Measurements from ENCODE around the gene UMOD. TPM values are rescaled to one million over a fixed set of nuclear protein-coding genes. Genes with fewer than 3 reads are reported as not detected.

Gene UMOD
- polyA plus RNA-seq, 1 donor: not detected

DNA sequence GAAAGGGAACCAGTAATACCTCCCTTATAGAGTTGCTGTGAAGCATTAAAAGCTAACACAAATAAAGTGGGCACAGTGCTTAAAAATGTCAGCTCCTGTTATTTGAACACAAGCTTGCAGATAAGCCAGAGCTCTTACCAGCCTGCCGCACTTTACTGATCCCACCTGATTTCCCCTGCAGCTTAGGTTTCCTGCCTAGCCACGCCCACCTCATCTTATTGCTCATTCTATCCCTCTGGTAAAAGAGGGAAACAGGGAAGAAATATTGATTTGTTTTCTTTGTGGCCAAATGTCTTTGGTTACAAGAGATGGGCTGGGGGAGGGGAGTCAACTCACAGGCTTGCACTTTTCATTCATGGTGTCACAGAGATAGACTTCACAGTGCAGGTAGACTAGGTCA is 15.6 kb downstream of the UMOD start:
- no peaks in the 10 kb centered on the region for H3K36me3 ChIP-seq (ENCODE audit: control insufficient read depth, insufficient read depth, low read length)
- WGBS (ENCODE audit: insufficient coverage, low lambda C conversion rate): no CpG with 5 or more reads among the region's 2 CpGs
- no peaks in the 10 kb centered on the region for H3K27me3 ChIP-seq (ENCODE audit: control insufficient read depth, insufficient read depth, low read length)
- DNase-seq: no peak
- H3K9me3 ChIP-seq (ENCODE audit: control insufficient read depth, low read depth, low read length): no peaks in the 10 kb centered on the region
- no peak overlapping the region for H3K27ac ChIP-seq (ENCODE audit: low read length)
- no peak overlapping the region for H3K4me3 ChIP-seq (ENCODE audit: low read length)
- H3K4me1 ChIP-seq (ENCODE audit: control insufficient read depth, insufficient read depth, low read length): no peaks in the 10 kb centered on the region

DNA sequence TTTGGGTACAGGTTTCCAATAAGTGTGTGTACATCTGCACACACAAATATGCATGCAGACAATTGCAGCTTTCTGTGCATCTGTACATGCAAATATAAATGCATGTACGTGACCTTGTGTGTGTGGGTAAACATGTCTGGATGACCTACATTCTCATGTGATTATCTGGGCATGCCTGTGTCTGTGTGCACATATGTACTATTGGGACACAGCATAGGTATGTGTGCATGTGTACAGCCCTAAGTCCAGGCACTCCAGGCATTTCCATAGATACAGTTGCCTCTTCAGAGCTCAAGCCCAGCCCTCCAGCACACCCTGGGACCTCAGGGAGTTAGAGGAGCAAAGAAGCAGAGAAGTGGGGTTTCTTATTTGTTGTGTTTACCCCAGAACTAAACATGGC is 18.1 kb downstream of the UMOD start:
- H3K4me1 ChIP-seq (ENCODE audit: control insufficient read depth, insufficient read depth, low read length): no peaks in the 10 kb centered on the region
- H3K27me3 ChIP-seq (ENCODE audit: control insufficient read depth, insufficient read depth, low read length): no peaks in the 10 kb centered on the region
- H3K4me3 ChIP-seq (ENCODE audit: low read length): no peak overlapping the region
- H3K27ac ChIP-seq (ENCODE audit: low read length): no peak overlapping the region
- WGBS (ENCODE audit: insufficient coverage, low lambda C conversion rate): no CpG with 5 or more reads among the region's 1 CpG
- DNase-seq: no peak
- no peaks in the 10 kb centered on the region for H3K36me3 ChIP-seq (ENCODE audit: control insufficient read depth, insufficient read depth, low read length)
- no peaks in the 10 kb centered on the region for H3K9me3 ChIP-seq (ENCODE audit: control insufficient read depth, low read depth, low read length)

DNA sequence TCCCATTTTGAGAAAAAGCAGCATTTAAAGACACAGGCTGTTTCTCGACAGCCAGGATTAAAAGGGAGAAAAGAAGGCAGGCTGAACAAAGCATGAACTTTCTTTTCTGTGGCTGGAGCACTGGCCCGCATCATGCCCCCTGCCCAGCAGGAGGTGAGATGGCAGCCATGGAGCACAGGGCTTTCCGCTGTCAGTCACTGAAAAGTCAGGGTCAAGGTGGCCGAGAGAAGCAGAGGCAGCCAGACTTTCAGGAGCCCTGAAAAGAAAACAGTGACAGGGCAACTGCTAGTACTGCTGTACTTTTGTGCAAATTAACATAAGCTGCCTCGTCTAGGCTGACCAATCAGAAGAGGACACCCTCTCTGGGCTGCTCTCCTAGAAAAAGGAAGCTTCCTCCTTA is 19.4 kb downstream of the UMOD start:
- whole genome bisulfite sequencing (ENCODE audit: insufficient coverage, low lambda C conversion rate): no CpG with 5 or more reads among the region's 5 CpGs

DNA sequence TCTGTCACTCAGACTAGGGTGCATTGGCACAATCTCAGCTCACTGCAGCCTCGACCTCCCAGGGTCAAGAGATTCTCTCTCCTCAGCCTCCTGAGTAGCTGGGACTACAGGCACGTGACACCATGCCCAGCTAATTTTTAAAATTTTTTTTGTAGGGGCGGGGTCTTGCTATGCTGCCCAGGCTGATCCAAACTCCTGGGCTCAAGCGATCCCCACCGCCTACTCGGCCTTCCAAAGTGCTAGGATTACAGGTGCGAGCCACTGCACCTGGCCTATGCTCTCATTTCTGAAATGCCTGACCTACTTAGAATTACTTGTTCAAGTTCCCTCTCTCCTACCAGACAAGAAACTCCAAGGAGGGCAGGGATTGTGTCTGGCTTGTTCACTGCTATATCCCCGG is 20.1 kb downstream of the UMOD start:
- DNase-seq: no peak
- Histone ChIP-seq H3K36me3 (ENCODE audit: control insufficient read depth, insufficient read depth, low read length) (no peaks in the 10 kb centered on the region), H3K9me3 (ENCODE audit: control insufficient read depth, low read depth, low read length) (no peaks in the 10 kb centered on the region), H3K27me3 (ENCODE audit: control insufficient read depth, insufficient read depth, low read length) (no peaks in the 10 kb centered on the region), H3K27ac (ENCODE audit: low read length) (no peak overlapping the region), H3K4me3 (ENCODE audit: low read length) (no peak overlapping the region), H3K4me1 (ENCODE audit: control insufficient read depth, insufficient read depth, low read length) (peaks cover under 1% of the 10 kb centered on the region)
- no CpG with 5 or more reads among the region's 8 CpGs for WGBS (ENCODE audit: insufficient coverage, low lambda C conversion rate)

More for the DNA sequence above, 19.4 kb downstream of the UMOD start:
- no peaks in the 10 kb centered on the region for H3K27me3 ChIP-seq (ENCODE audit: control insufficient read depth, insufficient read depth, low read length)
- no peak overlapping the region for H3K27ac ChIP-seq (ENCODE audit: low read length)
- no peak overlapping the region for H3K4me3 ChIP-seq (ENCODE audit: low read length)
- H3K36me3 ChIP-seq (ENCODE audit: control insufficient read depth, insufficient read depth, low read length): no peaks in the 10 kb centered on the region
- H3K9me3 ChIP-seq (ENCODE audit: control insufficient read depth, low read depth, low read length): no peaks in the 10 kb centered on the region
- no peak for DNase-seq
- H3K4me1 ChIP-seq (ENCODE audit: control insufficient read depth, insufficient read depth, low read length): no peaks in the 10 kb centered on the region

DNA sequence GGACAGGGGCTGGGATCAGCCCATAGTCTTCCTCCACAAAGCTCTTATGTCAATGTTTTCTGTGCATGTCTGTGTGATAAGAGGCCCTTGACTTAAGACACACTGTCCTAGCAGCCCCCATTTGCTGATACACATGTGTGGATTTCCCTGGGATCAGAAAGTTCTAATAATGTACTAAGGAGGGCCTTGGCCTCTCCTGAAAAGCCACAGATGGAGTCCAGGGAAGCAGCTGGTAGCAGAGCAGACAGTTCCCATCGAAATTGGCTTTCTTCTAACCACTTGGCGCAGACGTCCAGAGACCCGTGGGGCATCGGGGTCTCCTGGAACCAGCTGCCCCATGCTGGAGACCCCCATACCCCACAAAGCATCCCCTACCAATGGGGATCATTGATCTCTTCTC is 20.9 kb downstream of the UMOD start:
- Histone ChIP-seq H3K4me1 (ENCODE audit: control insufficient read depth, insufficient read depth, low read length) (peaks cover 8% of the 10 kb centered on the region), H3K9me3 (ENCODE audit: control insufficient read depth, low read depth, low read length) (no peaks in the 10 kb centered on the region), H3K36me3 (ENCODE audit: control insufficient read depth, insufficient read depth, low read length) (no peaks in the 10 kb centered on the region), H3K27ac (ENCODE audit: low read length) (no peak overlapping the region), H3K27me3 (ENCODE audit: control insufficient read depth, insufficient read depth, low read length) (no peaks in the 10 kb centered on the region), H3K4me3 (ENCODE audit: low read length) (no peak overlapping the region)
- no CpG with 5 or more reads among the region's 5 CpGs for WGBS (ENCODE audit: insufficient coverage, low lambda C conversion rate)
- DNase-seq: no peak

DNA sequence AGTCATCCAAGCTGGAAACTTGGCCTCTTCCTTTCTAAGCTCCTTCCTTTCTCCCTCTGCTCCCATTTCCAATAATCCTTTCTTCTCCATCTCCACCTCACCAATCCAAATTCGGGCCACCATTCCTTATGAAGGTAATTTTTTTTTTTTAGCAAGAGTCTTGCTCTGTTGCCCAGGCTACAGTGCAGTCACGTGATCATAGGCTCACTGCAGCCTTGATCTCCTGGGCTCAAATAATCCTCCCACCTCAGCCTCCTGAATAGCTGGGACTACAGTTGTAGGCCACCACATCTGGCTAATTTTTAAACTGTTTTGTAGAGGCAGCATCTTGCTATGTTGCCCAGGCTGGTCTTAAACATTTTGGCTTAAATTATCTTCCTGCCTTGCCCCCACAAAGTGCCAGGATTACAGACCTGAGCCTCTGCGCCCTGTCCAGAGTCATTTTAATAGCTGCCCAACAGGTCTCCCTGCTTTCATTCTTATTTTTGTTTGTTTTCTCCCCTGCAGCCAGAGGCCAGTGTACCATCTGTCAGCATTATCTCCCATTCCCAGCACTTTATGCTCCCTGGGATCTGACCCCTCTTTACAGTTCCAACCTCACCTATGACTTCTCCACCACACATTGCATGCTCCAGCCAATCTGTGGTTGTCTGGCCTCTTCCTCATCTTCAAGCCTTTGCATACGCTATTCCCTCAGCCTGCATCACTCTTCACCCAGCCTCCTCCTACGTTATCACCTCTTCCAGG is 22.9 kb downstream of the UMOD start:
- no peak for DNase-seq
- H3K4me1 ChIP-seq (ENCODE audit: control insufficient read depth, insufficient read depth, low read length): peaks cover 22% of the 10 kb centered on the region
- no peak overlapping the region for H3K4me3 ChIP-seq (ENCODE audit: low read length)
- no peaks in the 10 kb centered on the region for H3K27me3 ChIP-seq (ENCODE audit: control insufficient read depth, insufficient read depth, low read length)
- WGBS (ENCODE audit: insufficient coverage, low lambda C conversion rate): 100% methylated on average over 2 of the region's 5 CpGs
- no peaks in the 10 kb centered on the region for H3K9me3 ChIP-seq (ENCODE audit: control insufficient read depth, low read depth, low read length)
- H3K27ac ChIP-seq (ENCODE audit: low read length): no peak overlapping the region
- no peaks in the 10 kb centered on the region for H3K36me3 ChIP-seq (ENCODE audit: control insufficient read depth, insufficient read depth, low read length)

DNA sequence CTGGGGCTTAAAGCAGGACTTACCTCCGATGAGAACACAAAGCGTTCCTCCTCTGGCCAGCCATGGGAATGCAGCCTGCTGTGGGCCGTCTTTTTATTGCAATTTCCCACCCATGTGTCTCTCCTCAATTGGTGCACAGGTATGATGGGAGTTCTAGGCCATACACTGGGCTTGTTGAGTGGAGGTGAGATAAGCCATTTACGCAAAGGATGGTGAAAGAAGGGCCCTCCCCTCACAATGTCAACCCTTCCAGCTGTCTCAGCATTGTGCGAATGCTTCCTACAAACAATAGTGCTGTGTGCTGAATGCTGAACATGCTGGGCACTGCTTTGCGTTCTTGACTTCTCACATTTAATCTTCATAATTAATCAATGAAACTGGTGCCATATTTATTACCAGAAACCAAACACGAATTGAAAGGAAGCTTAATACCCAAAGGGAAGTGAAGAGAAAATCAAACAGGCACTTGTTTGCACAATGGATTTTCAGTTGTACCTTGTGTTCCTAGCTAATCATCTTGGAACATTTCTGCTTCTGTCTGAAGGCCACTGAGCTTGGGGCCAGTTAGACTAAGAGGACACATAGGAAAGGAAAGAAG is 25.0 kb downstream of the UMOD start, which contains the start of gene GP2:
Gene GP2, minus strand, starts transcription at position 70 of the 598 bp plus-strand sequence. CDS start 1,082 bp downstream, outside the sequence.
- no CpG with 5 or more reads among the region's 7 CpGs for WGBS (ENCODE audit: insufficient coverage, low lambda C conversion rate)
- no peak within 1 kb of the TSS for H3K4me3 ChIP-seq (ENCODE audit: low read length)
- no peaks in the 10 kb centered on the region for H3K36me3 ChIP-seq (ENCODE audit: control insufficient read depth, insufficient read depth, low read length)
- H3K27ac ChIP-seq (ENCODE audit: low read length): peak within 1 kb of the TSS; percentile 28
- H3K27me3 ChIP-seq (ENCODE audit: control insufficient read depth, insufficient read depth, low read length): no peaks in the 10 kb centered on the region
- no peak for DNase-seq
- peaks cover 22% of the 10 kb centered on the region for H3K4me1 ChIP-seq (ENCODE audit: control insufficient read depth, insufficient read depth, low read length)
- H3K9me3 ChIP-seq (ENCODE audit: control insufficient read depth, low read depth, low read length): no peaks in the 10 kb centered on the region

DNA sequence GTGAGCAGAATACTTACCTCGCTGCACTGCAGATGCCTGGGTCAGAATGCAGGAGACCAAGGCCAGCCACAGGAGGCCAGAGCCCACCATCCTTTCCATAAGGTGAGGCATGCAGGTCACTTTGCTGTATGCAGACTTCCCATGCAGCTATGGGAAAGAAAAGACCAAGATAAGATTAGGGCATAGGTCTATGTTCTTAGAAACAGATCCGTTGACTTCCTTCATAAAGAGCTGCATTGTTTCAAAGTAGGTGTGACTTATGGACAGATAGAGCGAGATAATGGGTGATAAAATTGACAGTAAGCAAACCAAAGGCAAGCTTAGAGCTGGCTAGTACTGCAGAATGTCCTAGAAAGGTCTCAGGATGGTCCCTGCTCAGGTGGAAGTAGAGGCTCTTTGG is 26.2 kb downstream of the UMOD start:
- H3K27ac ChIP-seq (ENCODE audit: low read length): peak overlapping the region; percentile 53
- no peaks in the 10 kb centered on the region for H3K27me3 ChIP-seq (ENCODE audit: control insufficient read depth, insufficient read depth, low read length)
- H3K4me1 ChIP-seq (ENCODE audit: control insufficient read depth, insufficient read depth, low read length): peaks cover 22% of the 10 kb centered on the region
- H3K36me3 ChIP-seq (ENCODE audit: control insufficient read depth, insufficient read depth, low read length): no peaks in the 10 kb centered on the region
- no CpG with 5 or more reads among the region's 3 CpGs for WGBS (ENCODE audit: insufficient coverage, low lambda C conversion rate)
- H3K4me3 ChIP-seq (ENCODE audit: low read length): no peak overlapping the region
- no peaks in the 10 kb centered on the region for H3K9me3 ChIP-seq (ENCODE audit: control insufficient read depth, low read depth, low read length)
- peak; percentile 14 to 63 for DNase-seq

DNA sequence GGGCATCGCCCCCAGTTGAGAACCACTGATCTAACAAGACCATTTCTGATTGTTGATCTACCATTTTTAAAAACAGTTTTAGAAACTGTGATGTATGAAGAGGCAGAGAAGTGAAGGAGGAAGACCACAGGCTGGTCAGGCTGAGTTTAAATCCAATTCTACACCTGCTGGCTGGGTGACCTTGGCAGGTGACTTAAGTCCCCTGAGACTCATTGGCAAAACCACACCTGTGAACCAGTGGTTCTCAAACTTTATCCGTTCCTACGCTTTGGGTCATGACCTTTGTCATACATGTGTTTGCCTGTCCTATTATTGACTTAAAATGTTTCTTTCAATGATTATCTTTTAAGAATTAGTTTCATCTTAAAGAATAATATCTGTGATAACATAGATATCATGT is 27.5 kb downstream of the UMOD start:
- no peak for DNase-seq
- Histone ChIP-seq H3K4me1 (ENCODE audit: control insufficient read depth, insufficient read depth, low read length) (peaks cover 22% of the 10 kb centered on the region), H3K36me3 (ENCODE audit: control insufficient read depth, insufficient read depth, low read length) (no peaks in the 10 kb centered on the region), H3K27ac (ENCODE audit: low read length) (no peak overlapping the region), H3K4me3 (ENCODE audit: low read length) (no peak overlapping the region), H3K27me3 (ENCODE audit: control insufficient read depth, insufficient read depth, low read length) (no peaks in the 10 kb centered on the region), H3K9me3 (ENCODE audit: control insufficient read depth, low read depth, low read length) (no peaks in the 10 kb centered on the region)
- no CpG with 5 or more reads among the region's 3 CpGs for WGBS (ENCODE audit: insufficient coverage, low lambda C conversion rate)

DNA sequence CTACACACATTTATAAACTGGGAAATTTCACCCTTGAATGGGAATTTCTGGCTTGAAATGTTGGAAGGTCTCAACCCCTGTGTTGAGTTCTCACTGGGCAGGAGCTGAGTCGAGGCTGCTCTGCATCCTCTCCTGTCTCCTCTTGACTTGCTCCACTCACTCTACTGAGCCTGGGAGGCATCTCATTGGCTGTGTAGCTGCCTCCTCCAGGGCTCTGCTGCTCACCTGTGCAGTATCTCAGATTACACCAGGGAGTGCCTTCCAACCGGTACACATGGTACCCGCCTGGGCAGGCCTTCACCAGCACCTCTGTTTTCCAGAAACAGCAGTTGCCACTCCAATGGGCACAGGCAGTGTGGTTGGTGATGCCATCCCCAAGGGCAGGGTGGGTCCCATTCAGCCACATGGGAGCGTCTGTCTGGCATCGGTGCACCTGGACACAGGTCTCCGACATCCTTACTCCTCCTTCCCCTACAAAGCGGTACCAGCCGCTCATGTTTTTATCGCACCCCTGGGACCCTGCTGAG is 28.9 kb downstream of the UMOD start:
- H3K9me3 ChIP-seq (ENCODE audit: control insufficient read depth, low read depth, low read length): no peaks in the 10 kb centered on the region
- no peak for DNase-seq
- H3K27ac ChIP-seq (ENCODE audit: low read length): no peak overlapping the region
- no peaks in the 10 kb centered on the region for H3K36me3 ChIP-seq (ENCODE audit: control insufficient read depth, insufficient read depth, low read length)
- no CpG with 5 or more reads among the region's 9 CpGs for WGBS (ENCODE audit: insufficient coverage, low lambda C conversion rate)
- H3K4me3 ChIP-seq (ENCODE audit: low read length): no peak overlapping the region
- H3K4me1 ChIP-seq (ENCODE audit: control insufficient read depth, insufficient read depth, low read length): peaks cover 22% of the 10 kb centered on the region
- H3K27me3 ChIP-seq (ENCODE audit: control insufficient read depth, insufficient read depth, low read length): no peaks in the 10 kb centered on the region

All from large intestine (tissue), 3 donors.